ENCODE results near the gene SPACA4.

- TF ChIP-seq PKNOX1 (IDR thresholded peaks at IDR 0.05) (no peak), ARNT (IDR thresholded peaks at IDR 0.05) (no peak)
Observed at GRCh38 chr19:48595833-48596232, 10.7 kb upstream of the SPACA4 start.

Data from HEK293T (cell line).